Left ventricle myocardium inferior (tissue), 1 donor: ENCODE measurements around the gene C17orf67. TPM values are rescaled to one million over a fixed set of nuclear protein-coding genes. Genes with fewer than 3 reads are reported as not detected.

ENCODE experiments used
- DNase-seq: peaks from one replicate; pipeline ENCODE4 v3.0.0-alpha.2; 2020
- H3K27ac ChIP-seq: fragments of 200-600 bp; replicated peaks from 2 replicates; pipeline ENCODE4 v1.8.0; 2021
- H3K27me3 ChIP-seq: fragments of 200-600 bp; 2 replicates; pipeline ENCODE4 v1.8.0; 2021; ENCODE audit warnings: low read depth
- H3K36me3 ChIP-seq: fragments of 200-600 bp; 2 replicates; pipeline ENCODE4 v1.8.0; 2021
- H3K4me1 ChIP-seq: fragments of 200-600 bp; 2 replicates; pipeline ENCODE4 v1.8.0; 2021
- H3K4me3 ChIP-seq: fragments of 200-600 bp; 2 replicates; pipeline ENCODE4 v1.8.0; 2021; ENCODE audit warnings: mild to moderate bottlenecking, moderate library complexity
- H3K9me3 ChIP-seq: fragments of 200-600 bp; replicated peaks from 2 replicates; pipeline ENCODE4 v1.8.0; 2021
- CTCF ChIP-seq: fragments of 200-600 bp; IDR thresholded peaks from 2 replicates; pipeline ENCODE4 v1.8.0; 2021; ENCODE audit warnings: antibody characterized with exemption, mild to moderate bottlenecking, borderline replicate concordance
- intact Hi-C: fragments of 100-400 bp; cut with micrococcal nuclease; formaldehyde crosslinking; loops from one replicate; pipeline ENCODE4 v1.11.0; 2022
- total RNA-seq: library from RNA; stranded (reverse); fragmentation: NEBNext Ultra II Directional; extraction: Animal tissue kit (Norgen Biotek cat#: 25700); gene quantifications from one replicate; pipeline ENCODE4 v1.2.1, GENCODE V29; 2021
- donor health status: DM: no; HTN: yes; CAD: no; lungs with severe emphysema.

The C17orf67 gene
- total RNA-seq, 1 donor from 2014 or later: 1.1 TPM

GRCh38 chr17:56756536-56756935, 77.2 kb downstream of the C17orf67 start:
- Histone ChIP-seq H3K4me1 (peaks cover 24% of the 10 kb centered on the region), H3K27me3 (no peaks in the 10 kb centered on the region), H3K4me3 (no peak overlapping the region), H3K36me3 (no peaks in the 10 kb centered on the region), H3K27ac (no peak overlapping the region), H3K9me3 (no peaks in the 10 kb centered on the region)
- no peak for TF ChIP-seq CTCF
- intact Hi-C loops: no loop called here
- DNase-seq: no peak

- intact Hi-C loops: no loop called here
- no peak overlapping the region for H3K27ac ChIP-seq
- TF ChIP-seq CTCF: no peak
- no peak overlapping the region for H3K4me3 ChIP-seq
- no peaks in the 10 kb centered on the region for H3K27me3 ChIP-seq
- DNase-seq: no peak
- H3K9me3 ChIP-seq: no peaks in the 10 kb centered on the region
- peaks cover 31% of the 10 kb centered on the region for H3K4me1 ChIP-seq
- no peaks in the 10 kb centered on the region for H3K36me3 ChIP-seq
Observed at GRCh38 chr17:56755310-56755709, 78.4 kb downstream of the C17orf67 start.

GRCh38 chr17:56754523-56755208, 79.1 kb downstream of the C17orf67 start:
- DNase-seq: no peak
- Histone ChIP-seq H3K36me3 (no peaks in the 10 kb centered on the region), H3K4me1 (peaks cover 31% of the 10 kb centered on the region), H3K27me3 (no peaks in the 10 kb centered on the region), H3K27ac (no peak overlapping the region), H3K9me3 (no peaks in the 10 kb centered on the region), H3K4me3 (no peak overlapping the region)
- no peak for TF ChIP-seq CTCF
- intact Hi-C loops: no loop called here

GRCh38 chr17:56752263-56752836, 81.4 kb downstream of the C17orf67 start:
- TF ChIP-seq CTCF: no peak
- intact Hi-C loops: no loop called here
- Histone ChIP-seq H3K36me3 (no peaks in the 10 kb centered on the region), H3K27ac (no peak overlapping the region), H3K27me3 (no peaks in the 10 kb centered on the region), H3K9me3 (no peaks in the 10 kb centered on the region), H3K4me1 (peaks cover 31% of the 10 kb centered on the region), H3K4me3 (no peak overlapping the region)
- DNase-seq: no peak

GRCh38 chr17:56751145-56751738, 82.5 kb downstream of the C17orf67 start:
- Histone ChIP-seq H3K27ac (peak overlapping the region; percentile 30), H3K4me3 (no peak overlapping the region), H3K36me3 (no peaks in the 10 kb centered on the region), H3K4me1 (peaks cover 31% of the 10 kb centered on the region), H3K9me3 (no peaks in the 10 kb centered on the region), H3K27me3 (no peaks in the 10 kb centered on the region)
- peak; percentile 23 for TF ChIP-seq CTCF
- intact Hi-C loops: no loop called here
- no peak for DNase-seq
